A673 (cell line): ENCODE results near the gene PCDHGB2. TPM values are rescaled to one million over a fixed set of nuclear protein-coding genes. Genes with fewer than 3 reads are reported as not detected.
"Not testable (repeated sequence)": the region's sequence is repeated elsewhere in the genome, so short reads cannot be mapped to it uniquely, and the experiment has no call there.

Experiments
- BruUV-seq: library from RNA; stranded (reverse); fragments of 400-500 nt; replicated peaks from 2 replicates; lab custom pipeline; 2021; lab: Mats Ljungman, UMichigan
- CTCF ChIA-PET: fragments of 300-600 bp; sonication (Branson Sonifier 250); formaldehyde crosslinking; loops from one replicate; lab custom pipeline; 2022; ENCODE audit warnings: antibody characterized with exemption; lab: Charles Lee
- POLR2A ChIA-PET: fragments of 300-600 bp; sonication (Branson Sonifier 250); formaldehyde crosslinking; loops from one replicate; lab custom pipeline; 2022; ENCODE audit warnings: antibody characterized with exemption; ENCODE audit not compliant: low non-redundant PET; lab: Charles Lee
- DNase-seq: peaks from one replicate; pipeline ENCODE4 v3.0.0-alpha.2; 2015; ENCODE audit warnings: low spot score
- H3K27ac ChIP-seq: fragments of 200-600 bp; sonication (generic); 2 replicates; pipeline ENCODE4 v1.5.1; 2016; ENCODE audit warnings: mixed run types, low read depth, mild to moderate bottlenecking, mixed read lengths, antibody characterized with exemption, low read length; ENCODE audit not compliant: poor library complexity, severe bottlenecking
- H3K27me3 ChIP-seq: fragments of 200-600 bp; sonication (generic); replicated peaks from 2 replicates; pipeline ENCODE4 v1.6.1; 2017; ENCODE audit warnings: mixed run types, low read depth, mild to moderate bottlenecking, mixed read lengths, antibody characterized with exemption, low read length; ENCODE audit not compliant: insufficient read depth, poor library complexity
- H3K36me3 ChIP-seq: fragments of 200-600 bp; sonication (generic); 2 replicates; pipeline ENCODE4 v1.6.1; 2016; ENCODE audit warnings: mixed run types, mild to moderate bottlenecking, mixed read lengths, antibody characterized with exemption, low read length; ENCODE audit not compliant: insufficient read depth, poor library complexity, severe bottlenecking
- H3K4me1 ChIP-seq: fragments of 200-600 bp; sonication (generic); 2 replicates; pipeline ENCODE4 v1.6.1; 2017; ENCODE audit warnings: mixed run types, mild to moderate bottlenecking, mixed read lengths, antibody characterized with exemption, low read length; ENCODE audit not compliant: insufficient read depth, poor library complexity, severe bottlenecking
- H3K4me3 ChIP-seq: fragments of 200-600 bp; sonication (generic); 2 replicates; pipeline ENCODE4 v1.5.1; 2016; ENCODE audit warnings: low read depth, mixed run types, mild to moderate bottlenecking, mixed read lengths, low read length; ENCODE audit not compliant: poor library complexity, severe bottlenecking
- H3K9me3 ChIP-seq: fragments of 200-600 bp; sonication (generic); 2 replicates; pipeline ENCODE4 v1.6.1; 2016; ENCODE audit warnings: mixed run types, low read depth, mild to moderate bottlenecking, mixed read lengths, antibody characterized with exemption, low read length; ENCODE audit not compliant: poor library complexity, severe bottlenecking
- EZH2 ChIP-seq: fragments of 200-600 bp; sonication (generic); IDR thresholded peaks from 2 replicates; pipeline ENCODE4 v1.6.1; 2017; ENCODE audit warnings: borderline replicate concordance, low read depth, mild to moderate bottlenecking, mixed read lengths, antibody characterized with exemption, low read length; ENCODE audit not compliant: poor library complexity, severe bottlenecking
- intact Hi-C: fragments of 100-400 bp; cut with micrococcal nuclease; formaldehyde crosslinking; loops from one replicate; pipeline ENCODE4 v1.10.0; 2022; ENCODE audit not compliant: unreplicated experiment
- total RNA-seq: library from RNA; stranded (reverse); gene quantifications from 2 replicates; pipeline ENCODE4 v1.2.3, GENCODE V29; 2021
- TF ChIP-seq, protein P1 (sequence below): fragments of 300-800, 200-600 bp; sonication (generic); conservative IDR thresholded peaks from 2 replicates; pipeline ENCODE4 v1.5.1; 2017; ENCODE audit warnings: low read depth, mild to moderate bottlenecking, antibody characterized with exemption, low read length, moderate library complexity, mixed read lengths

PCDHGB2 gene
- total RNA-seq, 1 experiment from 2014 or later = 6.5 TPM

- H3K4me1 ChIP-seq = no peaks in the 10 kb centered on the region
- H3K27ac ChIP-seq = no peak within 1 kb of the TSS
- no peaks in the 10 kb centered on the region for H3K36me3 ChIP-seq
- intact Hi-C loops = no loop called here
- H3K9me3 ChIP-seq = peaks cover 41% of the 10 kb centered on the region
- H3K27me3 ChIP-seq = no peaks in the 10 kb centered on the region
- POLR2A ChIA-PET = interaction anchor here (0.6 kb wide), 1 partner anchor 15 kb away, joined by 5 read pairs; no protein-coding TSS in a partner anchor
- no peak for DNase-seq
- BruUV-seq = no TSS peak
- CTCF ChIA-PET = no interaction called here
- no peak within 1 kb of the TSS for H3K4me3 ChIP-seq
- TF ChIP-seq, protein P1, sequence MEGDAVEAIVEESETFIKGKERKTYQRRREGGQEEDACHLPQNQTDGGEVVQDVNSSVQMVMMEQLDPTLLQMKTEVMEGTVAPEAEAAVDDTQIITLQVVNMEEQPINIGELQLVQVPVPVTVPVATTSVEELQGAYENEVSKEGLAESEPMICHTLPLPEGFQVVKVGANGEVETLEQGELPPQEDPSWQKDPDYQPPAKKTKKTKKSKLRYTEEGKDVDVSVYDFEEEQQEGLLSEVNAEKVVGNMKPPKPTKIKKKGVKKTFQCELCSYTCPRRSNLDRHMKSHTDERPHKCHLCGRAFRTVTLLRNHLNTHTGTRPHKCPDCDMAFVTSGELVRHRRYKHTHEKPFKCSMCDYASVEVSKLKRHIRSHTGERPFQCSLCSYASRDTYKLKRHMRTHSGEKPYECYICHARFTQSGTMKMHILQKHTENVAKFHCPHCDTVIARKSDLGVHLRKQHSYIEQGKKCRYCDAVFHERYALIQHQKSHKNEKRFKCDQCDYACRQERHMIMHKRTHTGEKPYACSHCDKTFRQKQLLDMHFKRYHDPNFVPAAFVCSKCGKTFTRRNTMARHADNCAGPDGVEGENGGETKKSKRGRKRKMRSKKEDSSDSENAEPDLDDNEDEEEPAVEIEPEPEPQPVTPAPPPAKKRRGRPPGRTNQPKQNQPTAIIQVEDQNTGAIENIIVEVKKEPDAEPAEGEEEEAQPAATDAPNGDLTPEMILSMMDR = peak; percentile 52
- TF ChIP-seq EZH2 = no peak
Measured at GRCh38 chr5:141330299-141331080, 29.3 kb upstream of the PCDHGB2 start, which contains the start of gene PCDHGA1. PCDHGA1 (plus strand) TSS chr5:141330514.

- intact Hi-C loops, H3K27ac ChIP-seq, H3K4me3 ChIP-seq, H3K27me3 ChIP-seq, BruUV-seq, H3K36me3 ChIP-seq, POLR2A ChIA-PET, CTCF ChIA-PET, DNase-seq, H3K4me1 ChIP-seq: not testable (repeated sequence)
- peaks cover 54% of the 10 kb centered on the region for H3K9me3 ChIP-seq
Measured at GRCh38 chr5:141332571-141332970, 27.2 kb upstream of the PCDHGB2 start.

- intact Hi-C loops = no loop called here
- H3K4me3 ChIP-seq = no peak within 1 kb of the TSS
- POLR2A ChIA-PET = no interaction called here
Measured at GRCh38 chr5:141338538-141339306, 21.1 kb upstream of the PCDHGB2 start, which contains the start of gene PCDHGA2. PCDHGA2 (plus strand) TSS chr5:141338760.

GRCh38 chr5:141340781-141341354 is 18.9 kb upstream of the PCDHGB2 start:
- CTCF ChIA-PET, H3K36me3 ChIP-seq, BruUV-seq, DNase-seq, H3K4me3 ChIP-seq, intact Hi-C loops, H3K27ac ChIP-seq, H3K27me3 ChIP-seq, POLR2A ChIA-PET, H3K4me1 ChIP-seq: not testable (repeated sequence)
- H3K9me3 ChIP-seq = peaks cover 41% of the 10 kb centered on the region

More at GRCh38 chr5:141338538-141339306, 21.1 kb upstream of the PCDHGB2 start, which contains the start of gene PCDHGA2:
- H3K36me3 ChIP-seq = no peaks in the 10 kb centered on the region
- DNase-seq = peak; percentile 65
- H3K4me1 ChIP-seq = no peaks in the 10 kb centered on the region
- TF ChIP-seq, protein P1 = peak; percentile 55
- no peak for TF ChIP-seq EZH2
- BruUV-seq = no TSS peak
- H3K9me3 ChIP-seq = peaks cover 48% of the 10 kb centered on the region
- CTCF ChIA-PET = interaction anchor here (0.6 kb wide), 1 partner anchor 225 kb away, joined by 3 read pairs; no protein-coding TSS in a partner anchor
- H3K27me3 ChIP-seq = no peaks in the 10 kb centered on the region
- no peak within 1 kb of the TSS for H3K27ac ChIP-seq
